Measurements from ENCODE around the gene RAD51B.

The RAD51B gene

DNA sequence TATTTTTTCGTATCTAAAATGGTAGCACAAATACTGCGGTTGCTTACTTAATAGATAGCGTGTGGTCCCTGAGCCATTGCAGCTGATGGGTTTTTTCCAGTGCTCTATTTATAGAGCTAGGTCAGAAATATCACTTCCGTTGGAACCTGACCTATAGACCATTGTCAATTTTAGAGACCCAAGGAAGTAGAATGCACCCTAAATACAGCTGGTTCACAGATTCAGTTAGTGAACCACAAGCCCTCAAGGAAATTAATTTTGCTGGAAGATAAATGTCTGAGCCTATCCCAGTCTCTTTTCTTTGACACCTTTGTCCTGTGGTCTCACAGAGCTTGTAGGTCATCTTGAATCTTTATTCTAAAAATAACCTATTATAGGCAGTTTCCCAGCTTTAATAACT, 582.3 kb downstream of the RAD51B start:
- no peak for DNase-seq (ENCODE audit: low read depth in 2 of 2)

DNA sequence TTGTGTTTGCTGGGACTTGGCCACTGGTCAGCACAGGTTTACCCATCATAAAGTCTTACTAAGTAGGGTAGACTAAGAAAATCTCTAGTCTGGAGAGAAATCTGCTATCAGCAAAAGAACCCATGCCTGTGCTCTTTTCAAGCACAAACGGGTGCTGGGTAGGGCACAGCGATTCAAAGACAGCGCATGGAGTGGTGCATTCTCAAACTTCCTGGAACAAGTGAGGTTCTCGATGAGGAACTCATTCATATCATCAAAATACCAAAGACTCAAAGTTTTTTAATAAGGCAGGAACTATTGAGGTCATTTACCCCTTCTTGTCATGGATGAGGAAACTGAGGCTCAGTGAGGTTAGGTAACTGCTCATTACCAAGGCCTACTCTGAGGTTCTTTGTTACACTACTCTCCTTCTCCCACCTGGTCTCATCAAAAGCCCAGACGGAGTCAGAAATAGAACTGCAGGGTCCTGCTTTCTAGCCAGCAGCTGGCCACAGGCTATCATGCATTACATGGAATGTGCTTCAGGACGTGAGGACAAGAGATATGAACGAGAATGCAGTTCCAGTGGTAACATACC, 583.0 kb downstream of the RAD51B start:
- no peak for DNase-seq (ENCODE audit: low read depth in 2 of 2)

DNA sequence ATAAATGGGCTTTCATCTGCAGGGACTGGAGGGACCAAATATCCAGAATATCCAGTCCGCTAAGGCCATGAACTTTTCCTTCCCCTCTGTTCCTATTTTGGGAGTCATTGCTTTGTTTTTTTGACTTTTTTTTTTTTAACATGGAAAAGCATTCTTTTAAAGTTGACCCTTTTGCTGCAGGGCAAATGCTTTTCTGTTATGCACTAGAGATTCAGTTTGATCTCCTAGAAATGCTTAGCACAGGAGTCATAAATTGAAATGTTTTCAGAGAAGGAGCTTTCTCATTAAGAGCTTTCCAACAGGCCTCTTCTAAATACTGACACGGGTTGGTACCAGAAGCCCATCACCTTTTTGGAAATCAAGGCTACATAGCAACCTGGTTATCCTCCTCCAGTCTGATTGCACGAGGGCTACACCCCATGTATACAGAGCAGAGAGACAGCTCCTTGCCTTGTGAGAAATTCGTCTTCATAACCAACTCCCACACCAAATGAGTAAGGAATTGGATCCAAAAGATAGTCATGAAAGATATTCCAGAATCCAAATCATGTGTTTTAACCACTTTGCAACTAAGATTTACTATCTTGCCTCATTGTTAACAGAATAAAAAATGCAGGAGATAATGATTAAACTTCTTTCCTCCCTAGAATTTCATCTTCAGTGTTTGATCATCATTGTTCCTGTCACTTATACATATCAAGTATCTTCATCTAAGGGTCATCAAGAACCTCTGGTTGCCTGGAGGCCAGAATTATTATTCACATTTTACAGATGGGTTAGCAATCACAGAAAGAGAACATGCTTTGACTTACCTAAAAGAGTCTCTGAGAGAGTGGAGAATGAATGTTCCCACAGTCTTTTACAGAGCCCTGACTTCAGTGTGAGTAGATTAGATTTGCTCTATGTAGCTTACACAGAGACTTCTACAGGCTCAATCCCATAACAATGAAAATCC, 583.9 kb downstream of the RAD51B start:
- no peak for DNase-seq (ENCODE audit: low read depth in 2 of 2)

DNA sequence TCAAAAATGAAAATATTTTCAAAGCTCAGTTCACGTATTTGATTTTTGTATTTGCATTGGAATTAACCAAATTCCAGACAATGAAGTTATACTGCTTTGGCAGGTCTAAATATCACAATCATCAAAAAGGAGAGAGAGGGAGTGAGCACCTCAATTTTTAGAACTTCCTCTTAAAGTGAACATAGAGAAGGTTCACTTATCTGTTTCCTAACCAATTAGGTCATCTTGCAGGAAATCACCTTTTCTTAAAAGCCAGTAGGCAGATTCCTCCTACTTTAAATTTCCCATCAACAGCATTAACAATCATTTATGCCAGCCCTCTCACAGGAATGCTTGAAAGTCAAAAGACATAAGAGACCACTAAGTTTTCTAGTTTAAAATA, 584.6 kb downstream of the RAD51B start:
- DNase-seq (ENCODE audit: low read depth in 2 of 2): no peak

DNA sequence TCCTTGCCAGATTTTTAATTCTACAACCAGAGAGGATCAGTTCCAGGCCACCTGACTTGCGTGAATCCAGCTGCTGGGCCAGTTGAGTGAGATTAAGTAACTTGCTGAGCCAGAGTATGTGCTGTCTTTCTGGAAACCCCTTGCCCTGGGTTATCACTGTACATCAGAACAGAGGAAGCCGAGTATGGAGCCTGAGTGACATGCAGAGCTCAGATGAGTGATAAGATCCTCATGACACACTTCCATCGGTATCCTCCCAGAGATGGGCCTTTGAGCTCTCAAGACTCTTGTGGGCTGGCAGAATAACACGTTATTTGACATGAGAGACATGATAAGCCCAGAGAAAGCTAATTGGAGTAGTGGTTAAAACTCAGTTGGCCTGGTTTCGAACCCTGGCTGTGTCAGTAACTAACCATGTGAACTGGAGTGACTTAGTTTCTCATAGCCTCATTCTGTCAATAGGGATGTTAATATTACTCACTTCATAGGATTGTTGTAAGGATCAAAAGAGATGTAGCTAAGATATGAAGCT, 585.1 kb downstream of the RAD51B start:
- DNase-seq (ENCODE audit: low read depth in 2 of 2): no peak

DNA sequence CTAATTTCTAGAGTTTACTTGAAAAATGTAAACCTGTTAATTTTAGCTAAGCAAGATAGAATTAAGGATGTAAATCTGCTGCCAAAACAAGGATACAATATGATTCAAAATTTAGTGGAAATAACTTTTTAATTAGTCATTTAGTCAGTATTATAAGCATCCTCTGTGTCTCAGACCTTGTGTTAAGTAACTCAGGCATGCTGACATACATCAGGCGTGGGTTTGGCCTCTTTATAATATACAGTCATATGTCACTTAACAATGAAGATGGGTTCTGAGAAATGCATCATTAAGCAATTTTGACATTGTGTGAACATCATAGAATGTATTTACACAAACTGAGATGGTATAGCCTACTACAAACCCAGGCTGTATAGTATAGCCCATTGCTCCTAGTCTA, 586.4 kb downstream of the RAD51B start:
- no peak for DNase-seq (ENCODE audit: low read depth in 2 of 2)

DNA sequence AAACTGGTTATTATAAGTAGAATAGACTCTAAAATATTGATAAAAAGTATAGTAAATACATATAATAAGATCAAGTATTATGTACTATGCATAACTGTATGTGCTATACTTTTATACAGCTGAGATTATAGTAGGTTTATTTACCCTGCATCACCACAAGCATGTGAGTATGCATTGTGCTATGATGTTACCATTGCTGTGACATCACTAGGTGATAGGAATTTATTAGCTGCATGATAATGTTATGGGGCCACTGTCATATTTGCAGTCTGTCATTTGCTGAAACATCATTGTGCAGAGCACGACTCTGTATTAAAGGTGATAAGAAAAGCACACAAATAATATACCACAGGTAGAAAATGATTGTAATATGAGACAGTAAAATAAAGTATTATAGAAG, 587.7 kb downstream of the RAD51B start:
- no peak for DNase-seq (ENCODE audit: low read depth in 2 of 2)

DNA sequence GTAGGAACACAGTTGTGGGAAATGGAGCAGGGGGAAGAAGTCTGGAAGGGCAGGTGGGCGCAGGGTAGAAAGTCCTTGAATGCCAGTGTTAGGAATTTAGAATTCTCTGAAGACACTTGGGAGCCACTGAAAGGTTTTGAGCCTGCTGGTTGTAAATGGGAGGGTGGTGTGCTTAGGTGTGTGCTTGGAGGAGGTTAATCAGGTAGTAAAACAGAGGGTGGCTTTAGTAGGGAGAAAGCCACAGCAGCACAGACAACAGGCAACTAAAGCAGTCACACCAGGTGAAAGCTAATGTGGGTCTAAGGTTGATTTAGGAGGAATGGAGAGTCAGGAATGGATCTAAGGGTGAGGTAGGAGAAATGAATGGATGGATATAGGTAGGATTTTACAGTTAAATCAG, 588.2 kb downstream of the RAD51B start:
- no peak for DNase-seq (ENCODE audit: low read depth in 2 of 2)

DNA sequence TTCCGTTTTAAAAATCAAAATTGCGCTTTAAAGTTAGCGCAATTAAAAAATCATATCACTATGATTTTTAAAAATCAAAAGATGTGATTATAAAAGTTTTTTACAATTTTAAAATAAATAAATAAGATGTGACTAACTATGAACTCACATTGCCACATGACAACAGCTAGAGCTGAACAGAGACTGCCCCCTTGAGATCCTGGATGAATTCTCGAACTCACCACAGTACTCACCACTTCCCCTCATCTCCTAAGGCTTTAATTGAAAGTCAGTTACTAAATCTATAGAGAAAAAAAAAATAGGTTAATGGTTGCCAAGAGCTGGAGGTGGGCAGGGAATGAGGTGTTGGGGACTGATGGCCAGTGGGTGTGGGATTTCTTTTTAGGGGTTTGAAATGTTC, 589.1 kb downstream of the RAD51B start:
- no peak for DNase-seq (ENCODE audit: low read depth in 2 of 2)

DNA sequence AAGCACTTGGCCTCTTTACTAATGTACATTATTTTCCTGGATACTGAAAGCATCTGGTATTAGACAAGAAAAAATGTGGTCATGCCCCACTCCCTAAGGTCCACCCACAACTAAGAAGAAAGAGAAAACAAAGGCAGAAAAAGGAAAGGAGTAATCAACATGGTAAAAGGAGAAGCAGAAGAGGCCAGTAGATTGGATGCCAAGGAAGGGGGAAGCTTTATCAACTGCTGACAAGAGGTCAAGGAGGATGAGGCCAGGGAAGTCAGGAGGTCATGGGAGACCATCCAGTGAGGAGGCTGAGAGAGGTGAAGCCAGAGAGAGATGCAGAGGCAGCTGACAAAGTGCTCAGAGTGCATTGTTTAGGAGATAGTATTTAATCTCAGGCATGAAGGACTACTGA, 589.8 kb downstream of the RAD51B start:
- DNase-seq (ENCODE audit: low read depth in 2 of 2): no peak

DNA sequence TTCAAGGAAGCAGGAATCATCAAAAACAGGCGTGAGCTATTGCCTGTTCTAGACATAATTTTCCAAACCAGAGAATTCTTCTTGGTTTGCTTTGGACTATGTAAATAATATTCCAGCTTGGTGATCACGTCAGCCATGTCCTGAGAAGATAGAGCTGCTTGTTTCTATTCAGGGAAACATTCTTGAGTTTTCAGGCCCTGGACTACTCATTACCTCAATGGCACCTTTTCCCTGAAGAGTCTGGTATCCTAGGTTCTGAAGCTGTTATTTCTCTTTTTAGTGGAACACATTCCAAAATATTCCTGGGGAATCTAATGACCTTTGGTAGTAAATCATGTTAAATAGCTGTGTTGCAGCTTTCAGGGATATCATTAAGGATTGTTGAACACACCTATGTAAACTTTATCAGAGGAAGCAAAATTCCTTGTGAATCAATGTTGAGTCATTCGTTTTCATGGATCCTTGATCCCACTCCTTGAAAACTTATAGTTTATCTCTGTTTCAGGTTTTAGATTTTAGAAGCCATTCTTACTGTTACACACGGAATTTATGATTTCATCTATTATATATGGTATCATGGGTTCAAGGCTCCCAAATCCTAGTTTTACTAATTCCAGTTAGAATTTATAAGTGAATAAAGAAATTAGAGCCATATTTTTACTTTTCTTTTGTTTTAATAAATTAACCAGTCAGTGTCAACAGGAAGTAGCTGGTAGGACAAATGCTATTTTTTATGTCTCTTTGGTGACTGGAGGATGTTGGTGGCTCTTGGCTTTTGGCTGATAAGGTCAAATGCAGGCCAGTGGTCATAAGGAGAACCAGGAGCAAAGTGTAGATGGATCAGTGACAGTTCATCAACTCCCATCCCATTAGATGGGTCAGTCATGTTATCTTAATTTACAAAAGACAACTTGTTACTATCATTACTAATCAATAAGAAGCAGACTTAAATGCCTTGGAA, 593.2 kb downstream of the RAD51B start:
- DNase-seq (ENCODE audit: low read depth in 2 of 2): no peak

DNA sequence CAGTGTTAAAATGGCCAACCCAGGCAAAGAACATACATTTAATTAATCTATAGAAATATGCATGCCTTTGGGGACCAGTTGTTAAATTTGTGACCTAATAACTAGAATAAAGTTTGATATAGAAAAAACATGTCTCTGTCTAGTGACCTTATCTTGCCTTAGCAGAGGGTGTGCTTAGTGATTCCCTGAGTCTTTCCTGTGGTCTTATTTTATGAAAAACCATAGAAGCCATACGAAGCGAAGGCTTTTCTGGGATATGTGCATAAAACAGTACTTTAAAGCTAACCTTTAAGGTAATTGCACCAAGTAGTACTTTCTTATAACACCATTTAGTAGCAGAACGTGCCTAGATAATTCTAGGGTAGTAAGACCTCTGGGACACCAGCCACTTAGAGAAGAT, 593.9 kb downstream of the RAD51B start:
- no peak for DNase-seq (ENCODE audit: low read depth in 2 of 2)

DNA sequence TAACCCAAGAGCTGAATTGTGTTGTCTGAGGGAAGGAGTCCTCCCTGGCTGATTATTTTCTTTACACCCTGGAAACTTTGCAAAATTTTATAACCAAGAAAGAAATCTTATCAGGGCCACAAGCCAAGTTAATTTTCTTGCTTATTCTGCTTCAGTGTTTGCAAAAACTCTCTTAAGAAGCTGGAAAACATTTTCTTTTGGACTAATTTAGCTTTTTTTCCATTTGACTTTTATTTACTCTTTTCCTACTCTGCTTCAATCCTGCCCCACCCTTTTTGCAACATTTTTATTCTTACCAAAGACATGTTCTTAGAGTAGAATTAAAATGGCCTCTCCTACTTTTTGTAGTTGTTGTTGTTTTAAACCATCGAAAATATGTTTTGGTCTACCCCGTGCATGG, 594.5 kb downstream of the RAD51B start:
- DNase-seq (ENCODE audit: low read depth in 2 of 2): no peak

DNA sequence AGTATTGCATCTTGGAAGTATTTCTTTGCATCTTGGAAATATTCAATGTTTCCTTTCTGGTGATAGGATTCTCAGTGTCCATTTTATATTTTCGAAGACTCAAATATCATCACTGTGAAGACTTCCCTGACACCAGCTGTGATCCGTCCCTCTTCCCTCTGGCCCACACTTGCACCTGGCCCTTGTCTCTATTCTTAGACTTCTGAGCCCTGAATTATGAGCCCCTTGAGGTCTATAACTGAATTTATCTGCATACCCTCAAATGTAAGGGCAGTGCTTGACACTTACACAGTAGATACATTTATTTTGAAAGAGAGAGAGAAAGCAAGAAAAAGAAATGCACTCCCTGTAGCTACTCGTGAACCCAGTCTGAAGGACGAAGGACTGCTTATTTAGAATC, 596.6 kb downstream of the RAD51B start:
- no peak for DNase-seq (ENCODE audit: low read depth in 2 of 2)

DNA sequence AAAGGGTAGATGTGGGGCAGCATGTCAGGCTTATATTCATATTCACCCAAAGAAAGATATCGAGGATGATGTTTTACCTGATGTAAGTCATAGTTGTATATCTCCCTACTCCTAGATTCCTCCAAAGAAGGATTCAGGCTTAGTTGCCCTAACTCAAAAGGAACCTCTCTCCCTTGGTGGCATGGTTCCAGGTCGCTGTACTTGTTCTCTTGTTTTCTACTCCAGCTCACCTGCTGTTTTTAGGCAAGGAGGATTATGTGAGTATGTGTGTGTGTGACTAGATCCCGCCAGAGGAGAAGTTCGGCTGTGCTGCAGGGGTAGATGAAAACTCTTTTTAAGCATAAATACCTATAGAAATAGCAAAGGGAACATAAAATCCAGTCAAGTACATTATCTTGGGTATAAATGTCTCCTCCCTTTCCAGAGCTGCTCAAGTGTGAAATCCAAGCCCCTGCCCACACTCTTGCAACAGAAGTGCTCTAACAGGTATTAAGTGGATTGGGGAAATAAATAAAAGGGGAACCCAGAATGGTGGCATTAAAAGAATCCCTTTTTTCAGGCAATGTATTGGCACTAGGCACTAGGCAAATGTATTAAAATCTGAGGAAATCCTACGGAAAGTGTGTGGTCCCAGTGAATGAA, 597.6 kb downstream of the RAD51B start:
- DNase-seq (ENCODE audit: low read depth in 2 of 2): no peak

DNA sequence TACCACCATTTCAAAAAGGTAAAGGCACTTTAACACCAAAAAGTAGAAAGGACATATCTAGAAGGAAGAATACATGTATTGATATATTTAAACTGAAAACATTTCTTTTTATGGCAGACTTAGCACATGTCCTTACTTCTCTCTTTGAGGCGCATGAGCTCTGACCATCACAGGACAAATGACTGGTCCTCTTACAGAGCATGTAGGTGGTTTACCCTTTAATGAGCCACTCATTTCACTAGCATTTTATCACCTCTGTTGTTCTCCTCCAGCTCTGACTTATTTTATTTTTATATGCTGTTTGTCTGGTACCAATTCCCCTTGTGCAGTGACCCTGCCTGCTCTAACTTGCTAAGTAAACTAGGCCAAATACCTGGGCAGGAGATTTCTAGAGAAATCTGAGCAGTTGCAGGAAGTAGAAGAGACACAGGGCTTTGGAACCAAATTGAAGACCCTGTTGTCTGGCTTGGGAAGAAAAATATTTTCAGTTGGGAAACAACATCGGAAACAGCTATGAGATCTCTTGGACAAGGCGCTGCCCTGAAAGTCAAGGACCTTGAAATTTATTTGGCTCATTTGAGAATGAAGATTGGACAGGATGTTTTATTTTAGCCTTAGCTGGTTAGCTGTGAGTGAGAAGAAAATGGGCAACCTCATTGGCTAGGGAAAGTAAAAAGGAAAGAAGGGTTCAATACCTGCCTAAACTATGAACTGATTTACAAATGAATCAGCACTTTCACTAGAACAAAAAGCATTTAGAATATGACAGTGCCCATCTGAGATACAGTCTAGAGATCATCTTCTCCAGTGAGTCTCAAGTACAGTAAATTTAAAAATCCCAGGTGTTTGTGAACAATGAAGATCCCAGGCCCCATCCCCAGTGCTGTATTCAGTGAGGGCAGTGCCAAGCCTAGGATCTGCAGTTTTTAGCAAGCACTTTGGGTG, 598.9 kb downstream of the RAD51B start:
- no peak for DNase-seq (ENCODE audit: low read depth in 2 of 2)

DNA sequence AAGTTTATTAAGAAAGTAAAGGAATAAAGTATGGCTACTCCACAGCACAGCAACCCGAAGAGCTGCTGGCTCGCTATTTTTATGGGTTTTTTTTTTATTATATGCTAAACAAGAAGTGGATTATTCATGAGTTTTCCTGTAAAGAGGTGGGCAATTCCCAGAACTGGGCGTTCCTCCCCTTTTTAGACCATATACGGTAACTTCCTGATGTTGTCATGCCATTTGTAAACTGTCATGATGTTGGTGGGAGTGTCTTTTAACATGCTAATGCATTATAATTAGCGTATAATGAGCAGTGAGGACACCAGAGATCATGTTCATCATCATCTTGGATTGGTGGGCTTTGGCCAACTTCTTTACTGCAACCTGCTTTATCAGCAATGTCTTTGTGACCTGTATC, 600.8 kb downstream of the RAD51B start:
- DNase-seq (ENCODE audit: low read depth in 2 of 2): no peak

DNA sequence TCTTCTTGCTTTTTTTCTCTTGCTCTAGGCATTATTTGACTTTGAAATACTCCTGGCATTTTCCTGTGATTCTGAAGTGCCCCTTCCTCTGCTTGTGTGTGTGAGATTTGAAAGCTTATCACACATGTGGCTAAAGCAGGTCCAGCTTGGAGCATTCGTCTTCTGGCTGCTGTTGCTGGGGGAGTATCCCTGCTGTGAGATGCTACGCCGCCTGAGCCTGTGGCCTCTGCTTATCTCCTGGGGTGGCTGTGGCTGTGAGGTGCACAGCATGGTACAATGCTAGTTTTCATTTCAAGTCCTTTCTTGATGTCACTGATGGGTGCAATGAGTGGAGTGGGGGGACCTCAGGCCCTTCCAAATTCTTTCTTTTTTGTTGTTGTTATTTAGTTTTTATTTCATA, 601.5 kb downstream of the RAD51B start:
- no peak for DNase-seq (ENCODE audit: low read depth in 2 of 2)

DNA sequence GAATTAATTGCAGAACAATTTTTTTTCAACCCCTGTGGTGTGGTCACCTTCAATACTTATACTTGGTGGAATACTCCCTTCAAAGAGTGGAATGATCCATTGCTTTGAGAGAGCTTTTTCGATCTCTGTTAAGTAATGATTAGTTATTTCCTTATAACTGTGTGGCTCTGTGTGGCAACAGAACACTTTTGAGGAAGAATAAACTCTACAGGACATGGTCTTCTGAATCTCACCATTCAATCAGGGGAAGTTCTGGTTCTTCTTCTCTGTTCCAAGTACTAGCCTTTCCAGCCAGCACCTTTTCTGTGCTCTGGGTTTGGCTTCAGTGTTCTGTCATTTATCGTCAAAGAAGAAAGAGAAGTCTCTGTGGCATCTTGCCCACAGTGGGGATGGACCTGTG, 604.1 kb downstream of the RAD51B start:
- DNase-seq (ENCODE audit: low read depth in 2 of 2): no peak

DNA sequence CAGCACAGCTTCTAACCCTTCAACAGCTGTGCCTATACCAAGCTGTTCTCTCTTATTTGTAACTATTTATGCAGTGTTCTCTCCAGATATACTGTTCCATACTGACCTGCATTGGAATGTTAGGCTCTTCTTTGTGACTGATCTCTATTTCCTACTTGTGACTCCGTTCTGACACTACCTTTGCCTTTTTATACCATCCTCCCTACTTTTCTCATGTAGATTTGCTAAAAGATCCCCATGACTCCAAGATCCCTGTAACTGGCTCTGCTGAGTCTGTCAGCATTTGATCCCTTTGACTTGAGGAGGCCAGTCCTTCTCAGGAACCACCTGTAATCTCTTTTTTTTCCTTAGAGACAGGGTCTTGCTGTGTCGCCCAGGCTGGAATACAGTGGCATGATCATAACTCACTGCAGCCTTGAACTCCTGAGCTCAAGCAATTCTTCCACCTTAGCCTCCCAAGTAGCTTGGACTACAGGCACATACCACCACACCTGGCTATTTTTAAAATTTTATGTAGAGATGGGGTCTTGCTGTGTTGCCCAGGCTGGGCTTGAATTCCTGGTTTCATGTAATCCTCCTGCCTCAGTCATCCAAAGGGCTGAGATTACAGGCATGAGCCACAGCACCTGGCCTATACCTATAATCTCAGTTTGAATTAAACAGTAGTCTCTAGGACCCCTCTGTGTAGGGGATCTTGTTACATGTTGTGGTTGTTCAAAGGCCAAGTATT, 605.0 kb downstream of the RAD51B start:
- DNase-seq (ENCODE audit: low read depth in 2 of 2): no peak
